Tibial nerve (tissue), 4 donors: Measurements from ENCODE around the gene MTFMT. TPM values are rescaled to one million over a fixed set of nuclear protein-coding genes. Genes with fewer than 3 reads are reported as not detected.

Experiments
- DNase-seq, 2 donors: peaks; one replicate each; pipeline ENCODE4 v3.0.0-alpha.2; 2019; ENCODE audit warnings: low spot score in 2 of 2
- H3K27ac ChIP-seq, 4 donors: fragments of 200-600 bp; sonication (generic) in 3 of 4; one replicate each; pipeline ENCODE4 v1.5.1; 2017 to 2019; ENCODE audit warnings: mild to moderate bottlenecking in 1 of 4
- H3K27me3 ChIP-seq, 2 donors: fragments of 200-600 bp; sonication (generic) in 1 of 2; one replicate each; pipeline versions ENCODE4 v1.5.1 to v1.6.0; 2017 to 2019
- H3K36me3 ChIP-seq, 3 donors: fragments of 200-600 bp; sonication (generic); one replicate each; pipeline ENCODE4 v1.5.1; 2018 to 2019
- H3K4me1 ChIP-seq, 4 donors: fragments of 200-600 bp; sonication (generic) in 3 of 4; one replicate each; pipeline ENCODE4 v1.5.1; 2017 to 2019
- H3K4me3 ChIP-seq, 4 donors: fragments of 200-600 bp; sonication (generic) in 3 of 4; one replicate each; pipeline ENCODE4 v1.5.1; 2017 to 2019; ENCODE audit warnings: mild to moderate bottlenecking in 1 of 4, moderate library complexity in 1 of 4
- H3K9me3 ChIP-seq, 4 donors: fragments of 200-600 bp; sonication (generic) in 3 of 4; one replicate each; pipeline ENCODE4 v1.5.1; 2017 to 2019
- CTCF ChIP-seq, 5 experiments: fragments of 200-600 bp in 3 of 5; fragments of 450-650 bp in 2 of 5; sonication (generic) in 3 of 5; IDR thresholded peaks; one replicate each; pipeline ENCODE4 v1.5.1; 2016 to 2019; ENCODE audit warnings: antibody characterized with exemption in 5 of 5, mild to moderate bottlenecking in 3 of 5, moderate library complexity in 2 of 5
- EP300 ChIP-seq, 2 donors: sonication (generic); formaldehyde crosslinking; IDR thresholded peaks; one replicate each; pipeline ENCODE4 v1.6.1; 2017; ENCODE audit warnings: antibody characterized with exemption in 2 of 2, mild to moderate bottlenecking in 1 of 2
- POLR2A ChIP-seq, 2 donors: fragments of 450-650 bp; IDR thresholded peaks; one replicate each; pipeline ENCODE4 v1.6.1; 2017; ENCODE audit warnings: antibody characterized with exemption in 2 of 2, mild to moderate bottlenecking in 2 of 2, moderate library complexity in 2 of 2
- WGBS, 2 donors: methylation state at CpG; one replicate each; pipeline ENCODE4 v1.1.5; 2018; 5-methylcytosine and 5-hydroxymethylcytosine counted together
- total RNA-seq, 4 donors: library from RNA; depleted of rRNA; stranded (reverse); fragments of >200 nt; gene quantifications; one replicate each; pipeline ENCODE4 v1.1.0, GENCODE V29; 2016

The MTFMT gene
- total RNA-seq, 4 donors from 2014 or later, result 36.8 to 45.7 (median 41.2) TPM

DNA sequence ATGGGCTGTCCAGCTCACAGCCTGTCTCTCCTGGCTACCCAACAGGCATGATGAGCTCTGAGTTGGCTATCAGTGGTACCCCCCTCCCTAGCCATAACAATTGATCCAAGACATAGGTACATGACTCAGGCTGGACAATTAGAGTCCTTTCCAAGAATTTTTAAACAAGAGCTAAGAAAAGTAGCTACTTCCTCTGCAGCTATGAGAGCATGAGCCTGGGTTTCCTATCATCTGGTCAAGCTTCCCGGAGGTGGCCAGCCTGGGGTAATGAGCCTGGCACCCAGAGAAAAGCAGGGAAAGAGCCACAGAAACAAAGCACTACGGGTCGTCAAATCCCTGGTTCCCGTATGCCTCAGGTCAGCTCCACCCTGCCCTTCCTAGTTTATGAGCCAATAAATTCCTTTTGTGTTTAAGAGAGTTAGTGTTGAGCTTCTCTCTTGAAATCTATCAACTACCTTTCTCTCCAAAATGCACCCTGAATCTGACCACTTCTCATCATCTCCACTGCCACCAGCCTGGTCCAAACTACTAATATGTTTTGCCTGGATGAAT, 13.4 kb upstream of the MTFMT start:
- Histone ChIP-seq H3K27ac (peak overlapping the region in 2 of 4 donors; percentile 34 to 58), H3K27me3 (no peaks in the 10 kb centered on the region), H3K4me1 (peaks cover 0 to 26% (median 0%) of the 10 kb centered on the region in 4 donors), H3K36me3 (no peaks in the 10 kb centered on the region), H3K4me3 (no peak overlapping the region), H3K9me3 (no peaks in the 10 kb centered on the region)
- WGBS, 2 donors, result 23 to 45% methylated on average over 4 of the region's 4 CpGs
- no peak for DNase-seq
- TF ChIP-seq POLR2A (IDR thresholded peaks at IDR 0.05), result no peak
- no peak for TF ChIP-seq EP300 (IDR thresholded peaks at IDR 0.05)
- no peak for TF ChIP-seq CTCF (IDR thresholded peaks at IDR 0.05)

- no peak overlapping the region for H3K27ac ChIP-seq
Observed at GRCh38 chr15:65041787-65042186, 12.3 kb upstream of the MTFMT start.

GRCh38 chr15:65040461-65040860, 11.0 kb upstream of the MTFMT start:
- Histone ChIP-seq H3K27me3 (no peaks in the 10 kb centered on the region), H3K36me3 (no peaks in the 10 kb centered on the region), H3K27ac (no peak overlapping the region), H3K4me3 (no peak overlapping the region), H3K4me1 (peaks cover 0 to 19% (median 0%) of the 10 kb centered on the region in 4 donors), H3K9me3 (no peaks in the 10 kb centered on the region)
- DNase-seq, result no peak
- WGBS, 2 donors, result 89 to 91% methylated on average over 6 of the region's 6 CpGs
- TF ChIP-seq CTCF (IDR thresholded peaks at IDR 0.05) (no peak), EP300 (IDR thresholded peaks at IDR 0.05) (no peak), POLR2A (IDR thresholded peaks at IDR 0.05) (no peak)

More at GRCh38 chr15:65041787-65042186, 12.3 kb upstream of the MTFMT start:
- DNase-seq, result no peak
- Histone ChIP-seq H3K36me3 (no peaks in the 10 kb centered on the region), H3K4me3 (no peak overlapping the region), H3K27me3 (no peaks in the 10 kb centered on the region), H3K4me1 (peaks cover 0 to 26% (median 0%) of the 10 kb centered on the region in 4 donors), H3K9me3 (no peaks in the 10 kb centered on the region)
- no peak for TF ChIP-seq POLR2A (IDR thresholded peaks at IDR 0.05)
- TF ChIP-seq EP300 (IDR thresholded peaks at IDR 0.05), result no peak
- TF ChIP-seq CTCF (IDR thresholded peaks at IDR 0.05), result no peak
- WGBS, 2 donors, result 90 to 94% methylated on average over 2 of the region's 2 CpGs

- no peak overlapping the region for H3K27ac ChIP-seq
Observed at GRCh38 chr15:65038836-65039235, 9.4 kb upstream of the MTFMT start.

More at GRCh38 chr15:65038836-65039235, 9.4 kb upstream of the MTFMT start:
- Histone ChIP-seq H3K4me3 (no peak overlapping the region), H3K9me3 (no peaks in the 10 kb centered on the region), H3K36me3 (no peaks in the 10 kb centered on the region), H3K27me3 (no peaks in the 10 kb centered on the region), H3K4me1 (peaks cover 0 to 17% (median 2%) of the 10 kb centered on the region in 4 donors)
- TF ChIP-seq CTCF (IDR thresholded peaks at IDR 0.05), result no peak
- no peak for TF ChIP-seq EP300 (IDR thresholded peaks at IDR 0.05)
- no peak for TF ChIP-seq POLR2A (IDR thresholded peaks at IDR 0.05)
- DNase-seq, result no peak
- WGBS, 2 donors, result 50 to 52% methylated on average over 5 of the region's 5 CpGs
